HUES48 (cell line): ENCODE data around the gene RTCB.
"Not testable (repeated sequence)": the region's sequence is repeated elsewhere in the genome, so short reads cannot be mapped to it uniquely, and the experiment has no call there.

ENCODE experiments used
- H3K27ac ChIP-seq: one replicate; pipeline ENCODE4 v1.7.0; 2013; ENCODE audit warnings: low read depth, low read length, inconsistent platforms
- H3K27me3 ChIP-seq: 2 replicates; pipeline ENCODE4 v1.6.1; 2013; ENCODE audit warnings: mild to moderate bottlenecking, low read length; ENCODE audit not compliant: control insufficient read depth, insufficient read depth
- H3K36me3 ChIP-seq: 2 replicates; pipeline ENCODE4 v1.6.1; 2013; ENCODE audit warnings: low read length; ENCODE audit not compliant: control insufficient read depth, insufficient read depth
- H3K4me1 ChIP-seq: 2 replicates; pipeline ENCODE4 v1.6.1; 2013; ENCODE audit warnings: mild to moderate bottlenecking, low read length; ENCODE audit not compliant: control insufficient read depth, insufficient read depth
- H3K4me3 ChIP-seq: 2 replicates; pipeline ENCODE4 v1.5.1; 2013; ENCODE audit warnings: mild to moderate bottlenecking, low read depth, low read length
- H3K9ac ChIP-seq: 2 replicates; pipeline ENCODE4 v1.6.1; 2013; ENCODE audit warnings: mild to moderate bottlenecking, low read depth, low read length, moderate library complexity
- H3K9me3 ChIP-seq: 2 replicates; pipeline ENCODE4 v1.6.1; 2013; ENCODE audit warnings: low read length; ENCODE audit not compliant: control insufficient read depth, insufficient read depth

The RTCB gene

DNA sequence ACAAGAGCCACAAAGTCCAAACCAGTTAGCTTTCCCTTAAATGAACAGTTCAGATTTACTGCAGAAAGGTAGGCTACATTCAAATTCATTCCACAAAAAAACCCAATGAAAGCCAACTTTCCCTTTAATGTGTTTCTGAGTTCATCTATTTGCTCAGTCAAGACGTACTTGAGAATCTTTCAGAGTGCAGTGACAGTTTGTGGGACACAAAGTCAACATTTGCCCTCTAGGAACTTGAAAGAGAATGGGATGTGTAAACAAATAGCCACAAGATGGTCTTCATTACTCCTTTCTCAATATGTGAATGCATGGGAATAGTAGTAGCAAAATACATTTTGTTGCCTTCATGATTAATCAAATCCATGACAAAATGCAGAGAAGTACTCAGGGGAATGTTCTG, 15.8 kb downstream of the RTCB start:
- Histone ChIP-seq H3K4me3 (no peak overlapping the region), H3K27me3 (no peaks in the 10 kb centered on the region), H3K36me3 (peaks cover 97% of the 10 kb centered on the region), H3K9ac (no peak overlapping the region), H3K27ac (no peak overlapping the region), H3K4me1 (no peaks in the 10 kb centered on the region), H3K9me3 (no peaks in the 10 kb centered on the region)

GRCh38 chr22:32395107-32395506, 16.9 kb downstream of the RTCB start:
- Histone ChIP-seq H3K27me3 (no peaks in the 10 kb centered on the region), H3K36me3 (peaks cover 95% of the 10 kb centered on the region), H3K9me3 (no peaks in the 10 kb centered on the region), H3K4me3 (no peak overlapping the region), H3K4me1 (no peaks in the 10 kb centered on the region), H3K9ac (no peak overlapping the region), H3K27ac (no peak overlapping the region)

GRCh38 chr22:32389685-32390084, 22.4 kb downstream of the RTCB start:
- Histone ChIP-seq H3K9ac (no peak overlapping the region), H3K4me1 (no peaks in the 10 kb centered on the region), H3K36me3 (peaks cover 71% of the 10 kb centered on the region)

GRCh38 chr22:32385681-32386080, 26.4 kb downstream of the RTCB start:
- H3K9me3 ChIP-seq: no peaks in the 10 kb centered on the region
- H3K4me3 ChIP-seq: no peak overlapping the region
- H3K9ac ChIP-seq: no peak overlapping the region
- H3K4me1 ChIP-seq: no peaks in the 10 kb centered on the region
- H3K27ac ChIP-seq: no peak overlapping the region
- H3K36me3 ChIP-seq: peaks cover 34% of the 10 kb centered on the region
- H3K27me3 ChIP-seq: no peaks in the 10 kb centered on the region

More at GRCh38 chr22:32389685-32390084, 22.4 kb downstream of the RTCB start:
- Histone ChIP-seq H3K4me3 (no peak overlapping the region), H3K27ac (no peak overlapping the region), H3K9me3 (no peaks in the 10 kb centered on the region), H3K27me3 (no peaks in the 10 kb centered on the region)

GRCh38 chr22:32380991-32381390, 31.1 kb downstream of the RTCB start:
- Histone ChIP-seq H3K4me3 (no peak overlapping the region), H3K27ac (no peak overlapping the region), H3K9ac (no peak overlapping the region), H3K4me1 (no peaks in the 10 kb centered on the region), H3K9me3 (no peaks in the 10 kb centered on the region), H3K27me3 (no peaks in the 10 kb centered on the region), H3K36me3 (no peaks in the 10 kb centered on the region)

- H3K9me3 ChIP-seq: no peaks in the 10 kb centered on the region
- H3K36me3 ChIP-seq: no peaks in the 10 kb centered on the region
- no peak overlapping the region for H3K9ac ChIP-seq
- no peak overlapping the region for H3K27ac ChIP-seq
- no peak overlapping the region for H3K4me3 ChIP-seq
- no peaks in the 10 kb centered on the region for H3K4me1 ChIP-seq
- H3K27me3 ChIP-seq: no peaks in the 10 kb centered on the region
Measured at GRCh38 chr22:32378707-32379272, 33.3 kb downstream of the RTCB start.

GRCh38 chr22:32376681-32377080, 35.4 kb downstream of the RTCB start:
- Histone ChIP-seq H3K27ac (no peak overlapping the region), H3K9me3 (no peaks in the 10 kb centered on the region), H3K4me1 (no peaks in the 10 kb centered on the region), H3K4me3 (no peak overlapping the region), H3K9ac (no peak overlapping the region), H3K36me3 (no peaks in the 10 kb centered on the region), H3K27me3 (no peaks in the 10 kb centered on the region)

- Histone ChIP-seq H3K27me3 (no peaks in the 10 kb centered on the region), H3K4me3 (no peak overlapping the region), H3K27ac (no peak overlapping the region), H3K4me1 (no peaks in the 10 kb centered on the region), H3K9ac (no peak overlapping the region), H3K9me3 (no peaks in the 10 kb centered on the region), H3K36me3 (no peaks in the 10 kb centered on the region)
Measured at GRCh38 chr22:32375678-32376450, 36.2 kb downstream of the RTCB start.

DNA sequence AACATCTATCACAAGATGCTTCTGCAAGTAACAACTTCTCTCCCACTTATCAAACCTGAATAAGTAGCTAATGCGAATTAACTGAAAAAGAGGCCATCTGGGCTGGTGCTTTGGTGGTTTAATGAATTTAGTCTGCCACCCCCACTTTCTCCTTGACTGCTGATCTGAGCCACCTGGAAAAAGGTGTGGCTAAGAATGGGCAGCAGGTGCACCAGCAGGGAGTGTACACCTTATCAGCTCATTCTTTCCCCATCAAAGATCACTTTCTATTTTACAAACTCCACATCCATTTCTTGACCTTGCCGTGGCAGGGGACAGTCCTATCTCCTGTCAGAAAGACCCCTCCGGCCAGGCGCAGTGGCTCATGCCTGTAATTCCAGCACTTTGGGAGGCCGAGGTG, 47.8 kb downstream of the RTCB start:
- H3K9me3 ChIP-seq: no peaks in the 10 kb centered on the region
- no peaks in the 10 kb centered on the region for H3K4me1 ChIP-seq
- no peaks in the 10 kb centered on the region for H3K36me3 ChIP-seq
- H3K27me3 ChIP-seq: peaks cover 5% of the 10 kb centered on the region; the same call in 1 of the 2 replicates
- H3K9ac ChIP-seq: no peak overlapping the region
- H3K4me3 ChIP-seq: no peak overlapping the region
- no peak overlapping the region for H3K27ac ChIP-seq

DNA sequence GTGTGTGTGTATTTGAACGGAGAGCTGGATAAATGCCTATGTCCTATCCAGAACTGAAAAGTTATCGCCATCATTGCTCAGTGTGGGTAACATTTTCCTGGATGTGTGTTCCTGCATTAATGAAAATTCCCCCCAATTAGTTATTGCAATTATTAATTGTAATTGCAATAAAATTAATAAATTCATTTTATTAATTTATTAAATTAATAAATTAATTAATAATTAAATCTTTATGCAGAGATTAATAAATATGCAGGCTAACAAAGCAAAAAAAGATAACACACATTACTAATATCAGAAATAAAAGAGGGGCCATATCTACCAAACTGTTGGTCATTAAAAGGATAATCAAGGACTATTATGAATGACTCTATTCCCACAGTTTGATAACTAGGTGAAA, 50.8 kb downstream of the RTCB start:
- Histone ChIP-seq H3K9me3 (no peaks in the 10 kb centered on the region), H3K4me3 (no peak overlapping the region), H3K27ac (no peak overlapping the region), H3K4me1 (no peaks in the 10 kb centered on the region), H3K27me3 (peaks cover 5% of the 10 kb centered on the region; the same call in 1 of the 2 replicates), H3K9ac (no peak overlapping the region), H3K36me3 (no peaks in the 10 kb centered on the region)

DNA sequence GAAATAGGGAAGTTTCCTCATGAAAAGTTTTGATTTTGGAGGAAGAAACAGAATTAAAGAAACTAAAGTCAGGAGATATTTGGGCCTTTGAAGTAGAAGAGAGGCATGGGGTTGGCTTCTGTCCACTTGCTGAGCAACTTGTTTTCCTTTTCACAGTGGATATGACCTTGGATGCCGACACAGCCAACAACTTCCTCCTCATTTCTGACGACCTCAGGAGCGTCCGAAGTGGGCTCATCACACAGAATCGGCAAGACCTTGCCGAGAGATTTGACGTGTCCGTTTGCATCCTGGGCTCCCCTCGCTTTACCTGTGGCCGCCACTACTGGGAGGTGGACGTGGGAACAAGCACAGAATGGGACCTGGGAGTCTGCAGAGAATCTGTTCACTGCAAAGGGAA, 52.0 kb downstream of the RTCB start:
- not testable (repeated sequence) for H3K4me3 ChIP-seq, H3K36me3 ChIP-seq, H3K9ac ChIP-seq, H3K4me1 ChIP-seq, H3K9me3 ChIP-seq, H3K27ac ChIP-seq, H3K27me3 ChIP-seq
